Hypothalamus (tissue), 51 donors: ENCODE data around the gene ITPR2.
A peak's percentile ranks its signal among the peaks of the same experiment; 100 is the strongest.
"Not testable (repeated sequence)": the region's sequence is repeated elsewhere in the genome, so short reads cannot be mapped to it uniquely, and the experiment has no call there.

ENCODE experiments used
- DNase-seq, 51 donors: peaks; one replicate each; lab custom pipeline; 2025; lab: John Stamatoyannopoulos, UW

ITPR2 gene

GRCh38 chr12:26546535-26547314 is 286.3 kb downstream of the ITPR2 start:
- no peak for DNase-seq

DNA sequence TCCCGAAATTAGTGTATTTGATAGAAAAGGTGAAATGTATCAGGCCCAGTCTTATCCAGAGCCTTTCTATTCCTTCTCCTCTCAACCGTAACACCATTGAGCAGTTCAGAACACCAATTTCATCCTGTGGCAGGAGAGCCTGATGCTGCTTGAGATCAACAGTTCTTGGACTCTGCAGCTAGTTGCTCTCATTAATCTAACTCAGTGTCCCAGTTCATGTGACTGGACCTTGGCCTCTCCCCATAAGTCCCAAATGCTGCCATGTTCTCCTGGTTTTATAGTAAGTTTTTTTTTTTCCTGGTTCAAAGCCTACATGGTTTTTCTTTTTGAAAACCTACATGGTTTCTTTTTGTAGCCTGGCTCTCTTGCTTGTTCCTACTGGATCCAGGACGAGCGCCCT is 293.9 kb downstream of the ITPR2 start:
- DNase-seq = no peak

DNA sequence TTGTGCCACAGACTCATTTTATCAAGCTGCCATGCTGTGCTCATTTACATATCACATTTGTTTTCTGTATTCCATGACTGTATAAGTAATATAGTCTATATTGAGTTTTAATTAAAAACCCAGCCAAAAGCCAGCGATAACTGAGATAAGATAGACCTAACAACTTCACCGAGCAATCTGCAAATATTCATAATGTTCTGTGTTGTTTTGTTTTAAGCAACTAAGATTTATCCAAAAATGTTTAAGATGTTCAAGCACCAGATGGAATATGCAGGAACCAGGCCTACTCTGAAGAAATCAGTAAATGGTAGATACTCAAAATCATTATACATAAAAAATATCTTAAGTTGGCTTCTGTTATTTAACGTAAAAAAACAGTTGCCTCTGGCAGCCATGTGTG is 295.3 kb downstream of the ITPR2 start:
- no peak for DNase-seq

DNA sequence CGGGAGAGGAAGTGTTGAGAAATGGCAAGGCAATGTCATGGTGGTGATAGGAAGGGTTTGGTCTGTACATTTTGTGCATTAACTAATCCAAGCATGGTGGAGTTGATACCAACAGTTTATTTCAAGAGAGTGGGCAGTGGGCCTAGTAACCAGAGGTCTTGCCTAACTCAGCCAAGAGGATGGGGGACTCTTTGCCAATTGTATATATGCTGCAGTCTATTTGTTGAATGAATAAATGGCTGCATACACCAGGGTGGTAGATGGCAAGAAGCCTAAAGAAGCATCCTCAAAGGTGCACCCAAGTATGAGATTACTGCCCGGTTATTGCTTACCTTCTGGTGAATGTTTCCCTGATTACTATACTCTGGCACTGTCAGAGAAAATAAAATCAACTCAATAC is 295.9 kb downstream of the ITPR2 start:
- no peak for DNase-seq

DNA sequence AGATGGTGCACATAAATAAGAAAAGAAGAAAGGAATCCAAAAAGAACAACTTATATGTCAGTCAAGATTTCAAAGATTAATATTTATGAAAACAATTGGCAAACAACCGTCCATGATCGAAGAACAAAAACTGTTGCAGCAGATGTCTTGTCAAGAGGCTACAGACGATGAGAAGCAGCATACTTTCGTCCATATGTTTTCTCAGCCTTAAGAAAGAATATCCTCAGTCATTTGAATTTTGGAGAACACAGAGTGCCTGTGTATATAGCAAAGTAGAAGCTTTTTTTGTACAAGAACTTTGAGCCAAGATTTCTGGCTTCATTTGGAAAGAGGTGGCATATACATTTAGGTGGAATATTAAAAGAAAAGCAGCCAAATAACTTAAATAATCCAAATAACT is 297.2 kb downstream of the ITPR2 start:
- no peak for DNase-seq

- DNase-seq = no peak
These were observed 298.9 kb downstream of the ITPR2 start for GRCh38 chr12:26534071-26534470.

DNA sequence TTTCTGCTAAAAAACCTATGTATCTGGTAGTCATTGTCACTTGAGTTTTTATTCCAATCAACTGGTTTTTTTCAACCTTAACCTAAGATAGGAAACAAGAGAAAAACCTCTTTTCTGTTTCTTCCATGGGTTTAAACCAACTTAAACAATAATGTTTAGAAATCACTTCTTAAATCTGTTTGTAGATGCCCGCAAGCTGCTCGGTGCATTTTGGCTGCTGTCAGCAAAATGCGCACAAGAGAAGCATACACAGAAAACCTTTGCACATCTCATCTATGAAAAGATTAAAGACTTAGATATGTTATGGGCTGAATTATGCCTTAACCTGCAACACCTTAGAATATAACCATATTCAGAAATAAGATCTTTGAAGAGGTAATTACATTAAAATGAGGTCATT is 299.8 kb downstream of the ITPR2 start:
- no peak for DNase-seq

DNA sequence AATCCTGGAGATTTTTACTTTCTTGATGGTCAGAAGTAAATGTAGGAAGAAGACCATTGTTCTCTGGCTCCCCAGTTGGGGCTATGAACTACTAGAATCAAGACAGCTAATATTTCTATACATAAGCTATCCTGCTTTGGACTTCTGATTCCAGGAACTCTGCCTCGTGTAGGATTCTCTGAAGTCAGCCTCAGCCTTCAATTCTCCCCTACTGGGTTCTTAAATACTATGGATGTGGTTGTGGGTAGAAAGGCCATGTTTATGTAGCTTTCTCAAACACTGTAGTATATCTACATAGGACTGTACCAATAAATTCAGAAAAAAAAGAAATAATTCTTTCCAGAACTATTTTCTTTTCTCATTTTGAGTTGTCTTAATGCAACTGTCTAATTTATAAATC is 302.5 kb downstream of the ITPR2 start:
- DNase-seq = no peak

DNA sequence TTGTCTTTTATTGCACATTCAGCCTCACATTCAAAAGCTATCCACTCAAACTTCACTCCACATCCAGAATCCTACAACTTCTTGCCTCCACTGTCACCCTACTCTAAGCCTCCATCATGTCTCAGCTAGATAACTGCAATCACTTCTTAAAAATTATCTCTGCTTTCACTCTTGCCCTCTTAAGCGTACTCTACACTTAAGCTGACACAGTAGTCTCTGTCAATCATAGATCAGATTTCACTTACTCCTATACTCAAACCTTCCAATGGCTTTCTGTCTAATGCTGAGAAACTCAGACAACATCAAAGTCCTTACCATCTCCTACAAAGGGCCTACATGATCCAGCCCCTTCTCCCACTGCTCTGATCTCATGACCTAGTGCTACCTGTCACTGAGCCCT is 304.1 kb downstream of the ITPR2 start:
- no peak for DNase-seq

DNA sequence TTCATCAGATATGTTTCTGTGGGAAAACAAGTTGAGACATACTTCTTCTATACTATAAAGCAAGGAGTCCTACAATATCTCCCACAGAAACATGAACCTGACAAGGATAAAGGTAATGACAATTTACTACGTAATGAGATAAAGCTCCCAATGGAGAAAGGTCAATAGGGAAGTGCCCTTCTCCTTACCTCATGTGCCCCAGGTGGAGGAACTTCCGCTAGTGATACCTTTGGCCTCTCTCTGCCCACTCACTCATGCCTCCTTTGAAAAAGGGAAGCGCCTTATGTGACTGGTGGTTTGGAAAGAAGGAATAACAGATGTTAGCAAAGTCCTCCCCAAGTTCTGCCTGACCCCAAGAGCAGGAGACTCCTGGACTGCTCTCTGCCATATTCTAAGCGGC is 305.3 kb downstream of the ITPR2 start:
- no peak for DNase-seq

- no peak for DNase-seq
These were observed 308.0 kb downstream of the ITPR2 start for GRCh38 chr12:26524862-26525465.

DNA sequence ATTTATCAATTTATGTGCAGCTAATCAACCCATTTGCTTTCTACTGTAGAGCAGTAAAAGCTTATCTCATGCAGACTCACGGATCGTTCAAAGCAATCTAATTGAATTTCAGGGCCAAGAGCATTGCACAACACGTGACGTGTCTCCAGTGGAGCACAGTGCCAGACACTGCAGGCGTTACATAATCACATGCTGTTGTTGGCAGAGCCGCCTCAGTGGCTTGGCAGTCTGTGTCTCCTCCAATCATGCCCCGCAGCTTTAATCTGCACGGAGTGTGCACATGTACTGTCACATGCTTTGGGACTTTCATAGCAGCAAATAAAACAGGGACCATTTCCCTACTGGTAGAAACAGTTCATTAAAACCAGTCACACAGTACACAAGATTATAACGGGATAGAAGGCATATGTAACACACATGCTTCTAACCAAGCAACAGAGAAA is 309.3 kb downstream of the ITPR2 start:
- DNase-seq = peak; percentile 6 to 95 (median 80)

DNA sequence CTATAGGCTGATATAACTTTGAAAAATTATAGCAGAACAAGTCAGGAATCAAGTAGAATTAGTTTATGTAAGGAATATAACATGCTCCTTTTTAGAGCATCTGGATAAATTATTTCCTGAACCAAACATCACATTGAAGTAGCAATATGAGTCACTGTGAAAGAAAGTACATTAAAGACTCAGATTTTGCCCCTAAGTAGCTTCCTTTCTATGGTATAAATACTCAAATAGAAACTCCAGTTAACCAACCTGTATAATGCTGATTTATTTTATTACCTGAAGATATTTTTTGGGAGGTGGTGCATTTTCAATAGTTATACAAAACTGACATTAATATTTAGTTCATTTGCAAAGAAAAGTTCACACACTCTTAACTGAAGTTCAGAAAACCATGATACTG is 312.1 kb downstream of the ITPR2 start:
- no peak for DNase-seq

DNA sequence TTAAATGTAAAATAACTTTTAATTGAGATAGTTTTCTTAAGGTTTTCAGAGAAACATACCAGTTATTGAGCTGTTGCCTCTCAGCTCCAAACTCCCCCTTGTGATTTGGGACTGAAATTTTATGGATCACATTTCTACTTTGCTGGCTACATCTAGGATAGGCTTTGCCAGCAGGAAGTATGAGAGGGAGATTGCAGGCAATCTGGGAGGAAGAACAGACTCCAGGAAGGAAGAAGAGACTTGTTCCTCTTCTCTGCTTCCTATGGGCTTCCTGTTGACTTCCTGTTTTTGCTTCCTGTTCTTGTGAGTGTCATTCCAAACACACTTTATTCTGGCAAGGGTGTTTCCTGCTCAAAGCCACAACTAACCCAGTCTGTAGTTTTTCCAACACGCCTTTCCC is 312.9 kb downstream of the ITPR2 start:
- no peak for DNase-seq

DNA sequence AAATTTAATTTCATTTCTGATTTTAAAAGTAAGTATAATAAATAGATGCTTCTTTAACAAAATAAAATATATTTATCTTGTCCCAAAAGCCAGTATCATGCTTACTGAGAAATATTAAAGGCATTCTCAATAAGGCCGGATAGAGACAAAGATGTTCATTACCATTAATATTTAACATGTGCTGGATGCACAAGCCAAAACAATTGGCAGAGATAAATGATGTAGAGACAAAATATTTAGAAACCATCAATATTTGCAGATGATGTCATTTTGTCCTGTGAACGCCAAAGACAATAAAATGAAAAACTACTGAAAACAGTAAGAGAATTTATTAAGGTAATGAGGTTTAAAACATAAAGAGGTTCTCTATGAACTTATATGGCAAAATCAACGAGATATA is 313.5 kb downstream of the ITPR2 start:
- no peak for DNase-seq

GRCh38 chr12:26517320-26517719 is 315.7 kb downstream of the ITPR2 start:
- DNase-seq = not testable (repeated sequence)

GRCh38 chr12:26514364-26514763 is 318.6 kb downstream of the ITPR2 start:
- peak in 1 of 51 donors; percentile 37 for DNase-seq

GRCh38 chr12:26513363-26514043 is 319.5 kb downstream of the ITPR2 start:
- peak in 1 of 51 donors; percentile 14 for DNase-seq

DNA sequence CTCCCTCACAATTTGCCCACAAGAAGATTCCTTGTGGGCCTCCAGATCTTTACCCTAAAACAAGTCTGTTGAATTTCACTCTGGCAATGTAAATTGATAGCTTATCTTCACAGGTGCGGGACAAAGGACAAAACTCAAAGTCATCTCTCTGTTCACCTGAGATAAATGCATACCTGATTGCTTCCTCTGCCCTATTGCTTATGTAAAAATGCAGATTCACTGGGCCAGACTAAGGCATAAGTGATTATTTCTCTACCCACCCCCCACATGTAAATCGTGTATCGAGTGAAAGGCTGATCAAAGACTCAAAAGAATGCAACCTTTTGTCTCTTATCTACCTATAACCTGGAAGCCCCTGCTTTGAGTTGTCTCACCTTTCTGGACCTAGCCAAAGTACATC is 320.8 kb downstream of the ITPR2 start:
- no peak for DNase-seq

DNA sequence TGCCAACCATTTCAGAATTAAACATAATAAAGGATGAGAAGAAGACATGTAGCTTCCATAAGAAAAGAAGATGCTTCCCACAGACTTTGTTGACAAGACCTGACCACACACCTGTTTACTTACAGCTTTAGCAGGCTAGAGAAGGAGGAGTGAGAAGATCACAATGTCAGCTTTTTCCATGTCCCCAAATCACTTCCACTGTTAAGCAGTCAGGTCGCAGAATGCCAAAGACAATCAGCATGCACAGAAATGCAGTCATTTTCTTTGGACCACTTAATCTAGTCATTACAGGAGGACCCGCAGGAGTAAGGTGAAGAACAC is 322.7 kb downstream of the ITPR2 start:
- no peak for DNase-seq

- DNase-seq = no peak
These were observed 325.4 kb downstream of the ITPR2 start for GRCh38 chr12:26507613-26508012.

DNA sequence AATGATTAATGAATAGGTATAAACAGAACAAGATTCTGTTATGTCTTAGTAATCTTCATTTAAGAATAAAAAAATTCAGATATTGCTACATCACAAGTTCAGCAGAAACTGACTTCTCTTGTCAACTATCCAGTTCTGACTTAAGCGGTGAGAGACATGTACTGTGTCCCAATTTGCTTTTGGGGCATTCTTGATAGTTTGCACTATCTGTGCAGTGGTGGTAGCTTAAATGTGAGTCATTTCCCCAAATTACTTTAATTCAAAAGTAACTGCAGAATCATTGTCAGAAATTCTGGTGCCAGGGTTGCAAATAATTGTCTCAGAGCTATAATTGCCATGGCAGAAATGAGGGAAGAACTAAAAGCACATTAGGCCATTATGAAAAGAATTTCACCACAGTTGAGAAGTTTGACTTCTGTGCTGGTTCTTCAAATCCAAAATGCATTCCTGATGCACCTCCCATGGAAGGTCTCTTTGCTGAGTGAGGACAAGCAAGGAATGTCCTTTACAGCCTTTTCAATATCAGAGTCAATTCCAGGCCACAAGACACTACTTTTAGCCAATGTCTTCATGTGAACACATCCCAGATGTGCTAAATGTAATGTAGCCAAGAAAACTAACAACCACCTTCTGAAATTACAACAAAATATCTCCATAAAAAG is 332.9 kb downstream of the ITPR2 start:
- DNase-seq = no peak
